NCI-H2107 treated with DMSO at 0.1 percent for 48 hours (cell line): Measurements from ENCODE around the gene RRP8.
A peak's percentile ranks its signal among the peaks of the same experiment; 100 is the strongest.

Experiments
- DNase-seq: peaks from one replicate; lab custom pipeline; 2025; ENCODE audit not compliant: unreplicated experiment; lab: John Stamatoyannopoulos, UW

Gene RRP8

GRCh38 chr11:6602096-6602940, 1.1 kb downstream of the RRP8 start:
- no peak for DNase-seq

GRCh38 chr11:6601041-6601461, 2.4 kb downstream of the RRP8 start:
- no peak for DNase-seq

- DNase-seq, result no peak
Observed at GRCh38 chr11:6599881-6600390, 3.5 kb downstream of the RRP8 start.

DNA sequence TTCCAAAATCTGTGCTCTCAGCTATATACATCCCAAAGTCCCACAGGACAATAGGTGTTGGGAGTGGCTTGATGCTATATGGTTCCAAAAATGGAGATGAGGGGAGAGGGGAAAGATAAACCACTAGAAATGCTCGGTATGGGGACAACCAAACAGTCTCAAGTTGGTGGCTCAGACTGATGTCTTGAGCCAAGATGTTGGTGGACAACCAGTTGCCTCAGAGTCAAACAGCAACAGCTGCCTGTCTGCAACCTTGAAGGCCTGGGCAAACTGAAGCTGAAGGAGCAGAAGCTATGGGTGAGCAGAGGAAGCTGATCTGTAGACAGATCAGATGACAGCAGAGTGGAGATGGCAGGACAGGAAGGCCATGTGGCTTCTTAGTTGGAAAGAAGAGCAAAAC, 4.0 kb downstream of the RRP8 start:
- no peak for DNase-seq

DNA sequence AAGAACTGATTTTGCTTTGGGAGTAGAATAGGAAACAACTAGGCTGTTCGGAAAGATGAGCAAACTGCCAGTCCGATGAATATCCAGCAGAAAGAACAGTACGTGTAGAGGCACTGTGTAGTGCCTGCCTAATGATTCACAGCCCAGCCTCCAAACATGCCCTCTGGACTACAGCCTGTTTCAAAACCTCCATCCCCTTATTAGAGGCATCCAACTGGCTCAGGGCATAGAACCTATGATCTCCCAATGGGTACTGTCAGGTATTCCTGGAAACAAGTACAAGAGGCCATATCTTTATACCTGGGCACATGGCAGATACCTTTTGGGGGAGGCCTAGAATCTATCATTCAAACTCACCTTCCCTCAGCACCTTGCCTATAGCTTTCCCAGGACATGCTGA, 4.9 kb downstream of the RRP8 start:
- DNase-seq, result no peak

GRCh38 chr11:6596239-6596877, 7.1 kb downstream of the RRP8 start:
- no peak for DNase-seq

- DNase-seq, result no peak
Observed at GRCh38 chr11:6594142-6594768, 9.2 kb downstream of the RRP8 start.

GRCh38 chr11:6588018-6588417, 15.4 kb downstream of the RRP8 start:
- DNase-seq, result no peak

DNA sequence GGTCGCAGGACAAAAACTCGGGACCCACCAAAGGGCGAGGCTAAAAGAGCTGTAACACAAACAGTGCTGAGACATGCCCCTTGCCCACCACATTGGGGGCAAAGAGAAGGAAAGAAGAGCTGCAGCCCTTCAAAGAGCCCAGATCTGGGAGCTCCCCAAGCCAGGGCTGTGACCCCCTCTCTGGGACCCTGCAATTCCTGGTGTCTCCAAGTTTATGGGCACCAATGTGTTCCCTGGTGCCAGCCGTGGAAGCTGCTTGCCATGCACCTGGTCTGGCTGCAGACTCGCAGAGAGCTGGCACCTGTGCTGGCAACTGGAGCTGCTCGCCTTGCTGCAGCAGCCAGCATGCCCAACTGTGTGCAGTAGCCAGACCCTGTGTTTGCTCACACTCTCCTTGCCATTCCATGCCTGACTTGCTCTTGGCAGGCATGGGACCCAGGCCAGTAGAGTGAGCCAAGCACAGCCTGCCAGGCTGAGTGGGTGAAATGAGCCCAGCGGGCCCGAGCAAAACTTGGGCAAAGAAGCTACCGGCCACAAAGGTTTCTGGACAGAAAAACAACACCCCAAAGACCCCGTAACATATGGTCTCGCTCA, 16.0 kb downstream of the RRP8 start:
- DNase-seq, result no peak

GRCh38 chr11:6586434-6587359, 16.7 kb downstream of the RRP8 start:
- no peak for DNase-seq

DNA sequence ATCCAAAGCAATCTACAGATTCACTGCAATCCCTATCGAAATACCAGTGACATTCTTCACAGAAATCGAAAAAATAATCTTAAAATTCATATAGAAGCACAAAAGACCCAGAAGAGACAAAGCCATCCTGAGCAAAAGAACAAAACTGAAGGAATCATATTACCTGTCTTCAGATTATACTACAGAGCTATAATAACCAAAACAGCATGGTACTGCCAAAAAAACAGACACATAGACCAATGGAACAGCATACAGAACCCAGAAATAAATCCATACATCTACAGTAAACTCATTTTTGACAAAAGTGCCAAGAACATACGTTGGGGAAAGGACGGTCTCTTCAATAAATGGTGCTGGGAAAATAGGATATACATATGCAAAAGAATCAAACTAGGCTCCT, 18.9 kb downstream of the RRP8 start:
- DNase-seq, result no peak

- no peak for DNase-seq
Observed at GRCh38 chr11:6583584-6583983, 19.8 kb downstream of the RRP8 start.

GRCh38 chr11:6579681-6580080, 23.7 kb downstream of the RRP8 start:
- DNase-seq, result no peak

DNA sequence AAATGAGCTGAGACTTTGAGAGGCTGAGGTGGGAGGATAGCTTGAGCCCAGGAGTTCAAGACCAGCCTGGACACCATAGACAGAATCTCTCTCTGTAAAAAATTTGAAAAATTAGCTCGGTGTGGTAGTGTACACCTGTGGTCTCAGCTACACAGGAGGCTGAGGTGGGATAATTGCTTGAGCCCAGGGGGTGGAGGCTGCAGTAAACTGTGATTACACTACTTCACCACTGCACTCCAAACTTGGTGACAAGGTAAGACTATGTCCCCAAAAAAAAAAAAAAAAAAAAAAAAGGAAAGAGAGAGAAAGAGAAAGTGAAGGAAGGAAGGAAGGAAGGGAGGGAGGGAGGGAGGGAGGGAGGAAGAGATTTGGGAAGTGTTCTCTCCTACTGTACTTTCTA, 25.3 kb downstream of the RRP8 start:
- no peak for DNase-seq

DNA sequence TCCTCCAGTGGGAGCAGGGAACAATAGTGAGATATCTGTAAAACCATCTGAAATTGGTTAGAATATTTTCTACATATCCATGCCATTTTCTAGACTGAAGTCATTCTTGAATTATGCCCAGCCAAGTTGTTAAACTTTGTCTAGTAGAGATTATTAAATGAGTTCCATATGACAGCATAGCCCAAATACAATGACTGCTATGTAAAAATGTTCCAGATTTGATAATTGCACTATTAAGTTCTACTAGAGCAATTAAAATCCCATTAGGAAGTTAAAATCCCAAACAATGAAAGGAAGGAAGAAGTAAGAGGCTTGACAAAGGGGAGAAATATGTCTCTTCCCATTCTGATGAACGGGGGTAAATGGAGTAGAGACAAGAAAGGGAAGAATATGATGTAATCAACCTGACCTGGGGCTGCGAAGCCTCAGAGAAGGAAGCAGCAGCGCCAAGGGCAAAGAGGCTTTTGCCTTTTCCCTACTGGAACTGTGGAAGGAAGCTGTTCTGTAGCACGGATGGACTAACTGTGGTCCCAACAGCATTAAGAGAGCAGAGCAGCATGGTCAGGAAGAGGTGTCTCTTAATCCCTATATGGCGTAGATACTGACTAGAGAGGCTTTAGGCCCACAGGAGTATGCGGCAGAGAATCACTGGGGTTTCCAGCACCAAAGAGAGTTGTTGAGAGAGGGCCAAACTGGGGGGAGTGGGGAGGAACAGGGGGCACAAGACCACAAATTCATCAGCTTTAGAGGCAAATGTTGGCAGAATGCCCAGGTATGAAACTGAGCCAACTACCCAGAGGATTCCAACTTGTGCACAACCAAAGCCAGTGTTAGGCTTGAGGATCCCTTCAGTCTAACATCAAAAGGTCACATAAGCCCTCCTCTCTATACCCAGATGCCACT, 26.7 kb downstream of the RRP8 start:
- peak; percentile 10 for DNase-seq

DNA sequence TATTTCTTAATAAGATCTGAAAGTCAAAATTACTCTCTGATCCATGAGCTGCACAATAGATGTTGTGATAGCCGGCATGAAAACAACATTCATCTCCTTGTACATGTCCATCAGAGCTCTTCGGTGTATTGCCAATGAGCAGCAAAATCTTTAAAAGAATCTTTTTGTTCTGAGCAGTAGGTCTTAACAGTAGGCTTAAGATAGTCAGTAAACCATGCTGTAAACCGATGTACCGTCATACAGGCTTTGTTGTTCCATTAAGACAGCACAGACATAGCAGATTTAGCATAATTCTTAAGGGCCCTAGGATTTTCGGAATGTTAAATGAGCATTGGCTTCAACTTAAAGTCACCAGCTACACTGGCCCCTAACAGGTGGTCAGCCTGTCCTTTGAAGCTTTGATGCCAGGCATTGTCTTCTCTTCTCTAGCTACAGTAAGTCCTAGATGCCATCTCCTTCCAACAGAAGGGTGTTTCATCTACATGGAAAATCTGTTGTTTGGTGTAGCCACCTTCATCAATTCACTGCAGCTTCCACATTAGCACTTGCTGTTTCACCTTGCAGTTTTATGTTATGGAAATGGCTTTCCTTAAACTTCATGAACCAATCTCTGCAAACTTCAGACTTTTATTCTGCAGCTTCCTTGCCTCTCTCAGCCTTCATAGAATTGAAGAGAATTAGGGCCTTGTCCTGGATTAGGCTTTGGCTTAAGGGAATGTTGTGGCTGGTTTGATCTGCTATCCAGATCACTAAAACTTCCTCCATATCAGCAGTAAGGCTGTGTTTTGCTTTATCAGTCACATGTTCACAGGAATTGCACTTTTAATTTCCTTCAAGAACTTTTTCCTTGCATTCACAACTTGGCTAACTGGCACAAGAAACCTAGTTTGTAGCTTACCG, 28.4 kb downstream of the RRP8 start:
- no peak for DNase-seq

DNA sequence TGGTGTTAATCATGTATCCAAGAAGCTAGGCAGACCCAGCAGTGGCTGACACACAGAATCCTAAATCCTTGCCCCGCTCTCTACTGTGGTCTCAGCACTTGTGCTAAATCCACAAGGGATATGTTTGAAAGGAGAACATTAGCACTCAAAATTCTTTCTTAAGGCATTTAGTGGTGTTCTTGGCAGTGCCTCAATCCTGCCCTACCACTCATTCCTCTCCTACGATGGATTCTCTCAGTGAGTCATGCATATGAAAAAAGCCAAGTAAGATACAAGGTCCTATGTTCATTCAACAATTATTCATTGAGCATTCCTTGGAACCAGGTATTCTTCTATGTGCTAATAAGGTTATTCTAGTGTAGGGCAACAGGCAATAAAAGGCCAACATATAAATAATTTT, 31.2 kb downstream of the RRP8 start:
- DNase-seq, result no peak

GRCh38 chr11:6571434-6572008, 31.9 kb downstream of the RRP8 start:
- DNase-seq, result no peak
